SK-N-SH treated with all-trans-retinoic acid at 6 μM for 48 hours (cell line): ENCODE measurements around the gene ATP7B.

ENCODE experiments used
- ATAC-seq: fragments of 200-7000 bp; cut with Tn5 transposase; 3 replicates; pipeline ENCODE4 v1.9.1; 2020; ENCODE audit warnings: mild to moderate bottlenecking, moderate library complexity
- ARNTL ChIP-seq: fragments of 450-650 bp; formaldehyde crosslinking; IDR thresholded peaks from 2 replicates; pipeline ENCODE4 v1.5.0; 2020; ENCODE audit warnings: low read depth, mild to moderate bottlenecking, moderate library complexity, borderline replicate concordance
- BACH2 ChIP-seq: fragments of 250-450 bp; sonication (Bioruptor Pico); IDR thresholded peaks from 2 replicates; pipeline ENCODE4 v1.9.0; 2021; ENCODE audit warnings: mild to moderate bottlenecking, borderline replicate concordance
- CSDC2 ChIP-seq: fragments of 250-450 bp; sonication (Bioruptor Pico); IDR thresholded peaks from 2 replicates; pipeline ENCODE4 v1.5.0; 2020; ENCODE audit warnings: mild to moderate bottlenecking, moderate library complexity
- ESRRG ChIP-seq: fragments of 250-450 bp; sonication (Bioruptor Pico); IDR thresholded peaks from 2 replicates; pipeline ENCODE4 v1.6.1; 2021; ENCODE audit warnings: mild to moderate bottlenecking
- GLIS3 ChIP-seq: fragments of 250-450 bp; sonication (Bioruptor Pico); IDR thresholded peaks from 2 replicates; pipeline ENCODE4 v1.5.0; 2020; ENCODE audit warnings: mild to moderate bottlenecking, moderate library complexity
- ISL1 ChIP-seq: fragments of 250-450 bp; sonication (Bioruptor Pico); IDR thresholded peaks from 2 replicates; pipeline ENCODE4 v2.1.2; 2022; ENCODE audit warnings: mild to moderate bottlenecking, moderate library complexity
- OSR1 ChIP-seq: fragments of 250-450 bp; sonication (Bioruptor Pico); IDR thresholded peaks from 2 replicates; pipeline ENCODE4 v1.8.0; 2022; ENCODE audit warnings: moderate library complexity, mild to moderate bottlenecking, inconsistent platforms
- PPARA ChIP-seq: fragments of 250-450 bp; sonication (Bioruptor Pico); IDR thresholded peaks from 2 replicates; pipeline ENCODE4 v1.5.0; 2020; ENCODE audit warnings: mild to moderate bottlenecking, borderline replicate concordance
- SNAI2 ChIP-seq: fragments of 250-450 bp; sonication (Bioruptor Pico); IDR thresholded peaks from 2 replicates; pipeline ENCODE4 v1.5.0; 2020; ENCODE audit warnings: mild to moderate bottlenecking, moderate library complexity
- TCF4 ChIP-seq: fragments of 250-450 bp; sonication (Bioruptor Pico); IDR thresholded peaks from 2 replicates; pipeline ENCODE4 v1.8.0; 2021; ENCODE audit warnings: mild to moderate bottlenecking, moderate library complexity, borderline replicate concordance
- TOX ChIP-seq: fragments of 250-450 bp; sonication (Bioruptor Pico); IDR thresholded peaks from 2 replicates; pipeline ENCODE4 v1.8.0; 2021; ENCODE audit warnings: mild to moderate bottlenecking, moderate library complexity, borderline replicate concordance
- ZC3H10 ChIP-seq: fragments of 250-450 bp; sonication (Bioruptor Pico); IDR thresholded peaks from 2 replicates; pipeline ENCODE4 v1.5.1; 2021; ENCODE audit warnings: mild to moderate bottlenecking, moderate library complexity
- ZFP3 ChIP-seq: fragments of 250-450 bp; sonication (Bioruptor Pico); IDR thresholded peaks from 2 replicates; pipeline ENCODE4 v1.5.0; 2020; ENCODE audit warnings: mild to moderate bottlenecking, moderate library complexity
- ZNF565 ChIP-seq: fragments of 450-650 bp; formaldehyde crosslinking; conservative IDR thresholded peaks from 2 replicates; pipeline ENCODE4 v1.5.0; 2020; ENCODE audit warnings: low read depth, mild to moderate bottlenecking, moderate library complexity
- ZNF70 ChIP-seq: fragments of 450-650 bp; formaldehyde crosslinking; IDR thresholded peaks from 2 replicates; pipeline ENCODE4 v1.5.0; 2020; ENCODE audit warnings: mild to moderate bottlenecking, moderate library complexity
- ZNF8 ChIP-seq: fragments of 450-650 bp; formaldehyde crosslinking; IDR thresholded peaks from 2 replicates; pipeline ENCODE4 v1.5.0; 2020; ENCODE audit warnings: mild to moderate bottlenecking, moderate library complexity
- TF ChIP-seq, protein P1 (sequence below): fragments of 250-450 bp; sonication (Bioruptor Pico); IDR thresholded peaks from 2 replicates; pipeline ENCODE4 v1.8.0; 2020; ENCODE audit warnings: mild to moderate bottlenecking, moderate library complexity, borderline replicate concordance
- TF ChIP-seq, protein P2 (sequence below): fragments of 250-450 bp; sonication (Bioruptor Pico); IDR thresholded peaks from 2 replicates; pipeline ENCODE4 v1.5.1; 2020; ENCODE audit warnings: low read depth, mild to moderate bottlenecking, moderate library complexity
- TF ChIP-seq, protein P3 (sequence below): fragments of 250-450 bp; sonication (Bioruptor Pico); IDR thresholded peaks from 2 replicates; pipeline ENCODE4 v1.5.1; 2021; ENCODE audit warnings: mild to moderate bottlenecking, moderate library complexity
- TF ChIP-seq, protein P4 (sequence below): fragments of 250-450 bp; sonication (Bioruptor Pico); IDR thresholded peaks from 2 replicates; pipeline ENCODE4 v1.5.0; 2020; ENCODE audit warnings: mild to moderate bottlenecking, moderate library complexity

Gene ATP7B

DNA sequence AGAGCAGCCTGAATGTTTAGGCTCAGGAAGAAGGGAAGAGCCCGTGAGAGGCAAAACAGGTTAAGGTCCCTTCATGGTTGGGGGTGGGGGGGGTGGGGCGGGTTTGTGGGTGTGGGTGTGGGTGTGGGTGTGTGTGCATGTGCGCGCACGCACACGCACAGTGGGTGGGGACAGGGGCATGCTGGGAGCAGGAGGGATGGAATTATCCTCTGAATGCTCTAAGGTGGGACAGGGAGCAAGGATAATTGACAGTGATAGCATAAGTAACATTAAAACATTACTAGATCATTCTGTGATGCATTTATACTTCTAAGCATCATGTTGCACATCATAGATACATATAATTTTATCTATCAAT, 84.7 kb downstream of the ATP7B start:
- TF ChIP-seq ZC3H10 (no peak), ESRRG (CRISPR knock-in tag) (no peak), ZFP3 (CRISPR knock-in tag) (no peak), ARNTL (no peak)
- TF ChIP-seq, protein P1, sequence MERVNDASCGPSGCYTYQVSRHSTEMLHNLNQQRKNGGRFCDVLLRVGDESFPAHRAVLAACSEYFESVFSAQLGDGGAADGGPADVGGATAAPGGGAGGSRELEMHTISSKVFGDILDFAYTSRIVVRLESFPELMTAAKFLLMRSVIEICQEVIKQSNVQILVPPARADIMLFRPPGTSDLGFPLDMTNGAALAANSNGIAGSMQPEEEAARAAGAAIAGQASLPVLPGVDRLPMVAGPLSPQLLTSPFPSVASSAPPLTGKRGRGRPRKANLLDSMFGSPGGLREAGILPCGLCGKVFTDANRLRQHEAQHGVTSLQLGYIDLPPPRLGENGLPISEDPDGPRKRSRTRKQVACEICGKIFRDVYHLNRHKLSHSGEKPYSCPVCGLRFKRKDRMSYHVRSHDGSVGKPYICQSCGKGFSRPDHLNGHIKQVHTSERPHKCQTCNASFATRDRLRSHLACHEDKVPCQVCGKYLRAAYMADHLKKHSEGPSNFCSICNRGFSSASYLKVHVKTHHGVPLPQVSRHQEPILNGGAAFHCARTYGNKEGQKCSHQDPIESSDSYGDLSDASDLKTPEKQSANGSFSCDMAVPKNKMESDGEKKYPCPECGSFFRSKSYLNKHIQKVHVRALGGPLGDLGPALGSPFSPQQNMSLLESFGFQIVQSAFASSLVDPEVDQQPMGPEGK, result no peak
- TF ChIP-seq, protein P2, sequence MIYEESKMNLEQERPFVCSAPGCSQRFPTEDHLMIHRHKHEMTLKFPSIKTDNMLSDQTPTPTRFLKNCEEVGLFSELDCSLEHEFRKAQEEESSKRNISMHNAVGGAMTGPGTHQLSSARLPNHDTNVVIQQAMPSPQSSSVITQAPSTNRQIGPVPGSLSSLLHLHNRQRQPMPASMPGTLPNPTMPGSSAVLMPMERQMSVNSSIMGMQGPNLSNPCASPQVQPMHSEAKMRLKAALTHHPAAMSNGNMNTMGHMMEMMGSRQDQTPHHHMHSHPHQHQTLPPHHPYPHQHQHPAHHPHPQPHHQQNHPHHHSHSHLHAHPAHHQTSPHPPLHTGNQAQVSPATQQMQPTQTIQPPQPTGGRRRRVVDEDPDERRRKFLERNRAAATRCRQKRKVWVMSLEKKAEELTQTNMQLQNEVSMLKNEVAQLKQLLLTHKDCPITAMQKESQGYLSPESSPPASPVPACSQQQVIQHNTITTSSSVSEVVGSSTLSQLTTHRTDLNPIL (CRISPR knock-in tag), result no peak
- TF ChIP-seq, all 23 proteins: peak for 0
- ATAC-seq, result no peak

DNA sequence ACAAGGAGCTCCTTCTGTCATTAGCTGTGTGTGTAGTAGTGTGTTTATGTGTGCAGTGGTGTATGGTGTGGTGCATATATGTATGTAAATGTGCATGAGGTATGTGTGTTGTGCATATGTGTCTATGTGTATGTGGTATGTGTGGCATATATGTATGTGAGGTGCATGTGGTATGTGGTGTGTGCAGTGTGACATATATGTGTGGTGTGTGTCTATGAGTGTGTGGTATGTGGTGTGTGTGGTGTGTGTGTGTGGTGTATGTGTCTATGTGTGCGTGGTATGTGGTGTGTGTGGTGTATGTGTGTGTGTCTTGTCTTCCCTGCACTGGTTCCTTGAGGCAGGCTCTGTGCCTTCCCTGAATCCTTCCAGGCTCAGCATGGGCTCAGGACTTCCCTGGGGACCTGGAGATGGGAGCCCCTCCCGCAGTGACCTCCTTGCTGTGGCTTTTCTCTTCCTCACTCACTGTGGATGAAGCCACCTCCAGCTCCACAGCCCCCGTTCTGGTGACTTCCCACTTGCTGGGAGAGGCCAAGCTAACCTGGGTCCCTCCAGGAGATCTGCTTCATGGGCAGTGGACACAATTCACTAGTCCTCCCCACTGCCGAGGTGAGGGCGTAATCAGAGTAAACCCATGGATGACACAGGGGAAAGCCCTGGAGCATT, 85.3 kb downstream of the ATP7B start:
- TF ChIP-seq ZNF70 (no peak), SNAI2 (CRISPR knock-in tag) (no peak), ESRRG (CRISPR knock-in tag) (no peak), TCF4 (CRISPR knock-in tag) (no peak), PPARA (CRISPR knock-in tag) (no peak), ZC3H10 (no peak), OSR1 (CRISPR knock-in tag) (no peak), GLIS3 (no peak), TOX (no peak), CSDC2 (CRISPR knock-in tag) (no peak), ZNF8 (CRISPR knock-in tag) (no peak), BACH2 (CRISPR knock-in tag) (no peak), ZNF565 (no peak), ISL1 (no peak)
- TF ChIP-seq, protein P3, sequence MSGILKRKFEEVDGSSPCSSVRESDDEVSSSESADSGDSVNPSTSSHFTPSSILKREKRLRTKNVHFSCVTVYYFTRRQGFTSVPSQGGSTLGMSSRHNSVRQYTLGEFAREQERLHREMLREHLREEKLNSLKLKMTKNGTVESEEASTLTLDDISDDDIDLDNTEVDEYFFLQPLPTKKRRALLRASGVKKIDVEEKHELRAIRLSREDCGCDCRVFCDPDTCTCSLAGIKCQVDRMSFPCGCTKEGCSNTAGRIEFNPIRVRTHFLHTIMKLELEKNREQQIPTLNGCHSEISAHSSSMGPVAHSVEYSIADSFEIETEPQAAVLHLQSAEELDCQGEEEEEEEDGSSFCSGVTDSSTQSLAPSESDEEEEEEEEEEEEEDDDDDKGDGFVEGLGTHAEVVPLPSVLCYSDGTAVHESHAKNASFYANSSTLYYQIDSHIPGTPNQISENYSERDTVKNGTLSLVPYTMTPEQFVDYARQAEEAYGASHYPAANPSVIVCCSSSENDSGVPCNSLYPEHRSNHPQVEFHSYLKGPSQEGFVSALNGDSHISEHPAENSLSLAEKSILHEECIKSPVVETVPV (CRISPR knock-in tag), result no peak
- TF ChIP-seq, protein P2 (CRISPR knock-in tag), result no peak
- TF ChIP-seq, protein P4, sequence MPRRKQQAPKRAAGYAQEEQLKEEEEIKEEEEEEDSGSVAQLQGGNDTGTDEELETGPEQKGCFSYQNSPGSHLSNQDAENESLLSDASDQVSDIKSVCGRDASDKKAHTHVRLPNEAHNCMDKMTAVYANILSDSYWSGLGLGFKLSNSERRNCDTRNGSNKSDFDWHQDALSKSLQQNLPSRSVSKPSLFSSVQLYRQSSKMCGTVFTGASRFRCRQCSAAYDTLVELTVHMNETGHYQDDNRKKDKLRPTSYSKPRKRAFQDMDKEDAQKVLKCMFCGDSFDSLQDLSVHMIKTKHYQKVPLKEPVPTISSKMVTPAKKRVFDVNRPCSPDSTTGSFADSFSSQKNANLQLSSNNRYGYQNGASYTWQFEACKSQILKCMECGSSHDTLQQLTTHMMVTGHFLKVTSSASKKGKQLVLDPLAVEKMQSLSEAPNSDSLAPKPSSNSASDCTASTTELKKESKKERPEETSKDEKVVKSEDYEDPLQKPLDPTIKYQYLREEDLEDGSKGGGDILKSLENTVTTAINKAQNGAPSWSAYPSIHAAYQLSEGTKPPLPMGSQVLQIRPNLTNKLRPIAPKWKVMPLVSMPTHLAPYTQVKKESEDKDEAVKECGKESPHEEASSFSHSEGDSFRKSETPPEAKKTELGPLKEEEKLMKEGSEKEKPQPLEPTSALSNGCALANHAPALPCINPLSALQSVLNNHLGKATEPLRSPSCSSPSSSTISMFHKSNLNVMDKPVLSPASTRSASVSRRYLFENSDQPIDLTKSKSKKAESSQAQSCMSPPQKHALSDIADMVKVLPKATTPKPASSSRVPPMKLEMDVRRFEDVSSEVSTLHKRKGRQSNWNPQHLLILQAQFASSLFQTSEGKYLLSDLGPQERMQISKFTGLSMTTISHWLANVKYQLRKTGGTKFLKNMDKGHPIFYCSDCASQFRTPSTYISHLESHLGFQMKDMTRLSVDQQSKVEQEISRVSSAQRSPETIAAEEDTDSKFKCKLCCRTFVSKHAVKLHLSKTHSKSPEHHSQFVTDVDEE (CRISPR knock-in tag), result no peak
- TF ChIP-seq, protein P1, result no peak
- ATAC-seq, result no peak
